SK-N-MC (cell line): ENCODE results near the gene MPRIP.

Experiments used
- EZH2 ChIP-seq: fragments of 200-600 bp; sonication (generic); IDR thresholded peaks from one replicate; pipeline ENCODE4 v1.6.1; 2017; ENCODE audit warnings: antibody characterized with exemption
- FOXP2 ChIP-seq: optimal IDR thresholded peaks from 2 replicates; pipeline ENCODE3; 2011; ENCODE audit warnings: mild to moderate bottlenecking, moderate library complexity; ENCODE audit not compliant: insufficient read depth; ENCODE audit errors: extremely low read length, control extremely low read depth
- POLR2AphosphoS5 ChIP-seq: IDR thresholded peaks from 2 replicates; pipeline ENCODE4 v1.6.1; 2012; ENCODE audit warnings: mild to moderate bottlenecking, low read depth, low read length, borderline replicate concordance

DNA sequence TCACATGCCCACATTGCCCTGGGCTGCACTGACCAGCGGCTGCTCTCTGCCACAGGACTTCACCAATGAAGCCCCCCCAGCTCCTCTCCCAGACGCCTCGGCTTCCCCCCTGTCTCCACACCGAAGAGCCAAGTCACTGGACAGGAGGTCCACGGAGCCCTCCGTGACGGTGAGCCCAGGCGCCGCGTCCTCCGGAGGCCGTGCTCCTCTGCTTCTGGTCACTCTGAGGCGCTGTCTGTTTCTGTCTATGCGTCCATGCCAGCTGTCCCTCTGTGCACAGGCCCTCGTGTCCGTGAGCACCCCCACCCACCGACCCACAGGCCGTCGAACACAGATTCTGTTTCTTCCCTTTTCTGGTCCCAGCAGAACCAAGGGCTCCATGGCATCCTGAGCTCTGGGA is 101.2 kb downstream of the MPRIP start:
- TF ChIP-seq EZH2, result no peak
- TF ChIP-seq POLR2AphosphoS5, result no peak
- no peak for TF ChIP-seq FOXP2
